Epithelial cell of proximal tubule (primary cell): ENCODE data around the gene MEF2A. TPM values are rescaled to one million over a fixed set of nuclear protein-coding genes. Genes with fewer than 3 reads are reported as not detected.

Source experiments
- DNase-seq: peaks from one replicate; pipeline ENCODE4 v3.0.0-alpha.2; 2011; ENCODE audit warnings: low read depth
- H3K4me3 ChIP-seq: 2 replicates; pipeline ENCODE4 v1.5.1; 2011; ENCODE audit warnings: low read depth, mild to moderate bottlenecking, low read length
- total RNA-seq: library from RNA; depleted of rRNA; stranded (reverse); fragments of >200 nt; gene quantifications from 2 replicates; pipeline ENCODE4 v1.2.3, GENCODE V29; 2015
- TF ChIP-seq, protein P1 (sequence below): conservative IDR thresholded peaks from 2 replicates; pipeline ENCODE4 v1.5.1; 2012; ENCODE audit warnings: low read depth, mild to moderate bottlenecking, low read length

The MEF2A gene
- total RNA-seq, 1 donor from 2014 or later: 30.2 TPM

DNA sequence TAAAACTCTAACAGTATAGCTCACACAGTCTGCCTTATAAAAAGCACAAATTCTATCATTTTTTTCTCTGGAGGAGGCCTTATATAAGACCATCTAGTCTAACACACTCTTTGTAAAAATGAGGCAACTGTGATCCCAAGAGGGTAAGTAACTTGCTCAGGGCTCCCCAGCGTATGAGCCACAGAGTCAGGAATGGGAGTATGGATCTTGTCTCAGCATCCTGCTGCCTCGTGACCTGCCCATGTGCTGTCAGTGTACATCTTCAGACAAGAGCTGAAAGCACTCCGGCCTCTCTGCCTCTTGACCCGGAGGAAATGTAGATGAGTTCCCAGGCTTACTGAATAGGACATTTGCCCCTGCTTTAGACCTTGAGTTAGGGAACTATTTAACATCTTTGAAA, 28.4 kb upstream of the MEF2A start:
- TF ChIP-seq, protein P1, sequence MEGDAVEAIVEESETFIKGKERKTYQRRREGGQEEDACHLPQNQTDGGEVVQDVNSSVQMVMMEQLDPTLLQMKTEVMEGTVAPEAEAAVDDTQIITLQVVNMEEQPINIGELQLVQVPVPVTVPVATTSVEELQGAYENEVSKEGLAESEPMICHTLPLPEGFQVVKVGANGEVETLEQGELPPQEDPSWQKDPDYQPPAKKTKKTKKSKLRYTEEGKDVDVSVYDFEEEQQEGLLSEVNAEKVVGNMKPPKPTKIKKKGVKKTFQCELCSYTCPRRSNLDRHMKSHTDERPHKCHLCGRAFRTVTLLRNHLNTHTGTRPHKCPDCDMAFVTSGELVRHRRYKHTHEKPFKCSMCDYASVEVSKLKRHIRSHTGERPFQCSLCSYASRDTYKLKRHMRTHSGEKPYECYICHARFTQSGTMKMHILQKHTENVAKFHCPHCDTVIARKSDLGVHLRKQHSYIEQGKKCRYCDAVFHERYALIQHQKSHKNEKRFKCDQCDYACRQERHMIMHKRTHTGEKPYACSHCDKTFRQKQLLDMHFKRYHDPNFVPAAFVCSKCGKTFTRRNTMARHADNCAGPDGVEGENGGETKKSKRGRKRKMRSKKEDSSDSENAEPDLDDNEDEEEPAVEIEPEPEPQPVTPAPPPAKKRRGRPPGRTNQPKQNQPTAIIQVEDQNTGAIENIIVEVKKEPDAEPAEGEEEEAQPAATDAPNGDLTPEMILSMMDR: no peak
- no peak overlapping the region for H3K4me3 ChIP-seq
- DNase-seq: no peak

DNA sequence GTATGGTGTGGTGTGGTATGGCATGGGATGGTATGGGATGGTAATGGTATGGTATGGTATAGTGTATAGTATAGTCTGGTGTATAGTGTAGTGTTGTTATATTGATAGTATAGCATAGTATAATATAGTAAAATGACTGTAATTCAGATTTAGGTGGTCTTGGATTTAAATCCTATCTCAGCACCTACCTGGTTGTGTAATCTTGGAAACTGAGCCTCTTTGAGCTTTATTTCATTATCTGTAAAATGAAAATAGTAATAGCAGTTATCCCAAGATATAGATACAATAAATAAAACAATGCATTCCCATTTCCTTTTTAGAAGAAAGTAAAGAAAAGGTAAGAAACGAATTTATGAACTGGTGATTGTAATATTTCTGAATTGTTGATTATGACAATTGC, 27.5 kb upstream of the MEF2A start:
- H3K4me3 ChIP-seq: no peak overlapping the region
- TF ChIP-seq, protein P1: no peak
- DNase-seq: no peak

DNA sequence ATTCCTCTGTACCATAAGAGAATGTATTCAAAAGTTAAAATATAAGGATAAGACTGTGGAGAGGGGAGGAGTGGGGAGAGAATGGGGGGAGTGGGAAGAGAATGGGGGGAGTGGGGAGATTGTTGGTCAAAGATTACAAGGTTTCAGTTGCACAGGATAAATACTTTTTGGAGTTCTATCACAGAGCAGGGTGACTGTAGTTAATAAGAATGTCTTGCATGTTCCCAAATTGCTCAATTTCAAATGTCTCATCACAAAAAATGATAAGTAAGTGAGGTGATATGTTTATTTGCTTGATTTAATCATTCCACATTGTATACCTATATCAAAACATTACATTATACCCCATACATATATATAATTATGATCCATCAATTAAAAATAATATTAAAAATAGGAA, 23.0 kb upstream of the MEF2A start:
- no peak overlapping the region for H3K4me3 ChIP-seq
- DNase-seq: no peak
- TF ChIP-seq, protein P1: no peak

DNA sequence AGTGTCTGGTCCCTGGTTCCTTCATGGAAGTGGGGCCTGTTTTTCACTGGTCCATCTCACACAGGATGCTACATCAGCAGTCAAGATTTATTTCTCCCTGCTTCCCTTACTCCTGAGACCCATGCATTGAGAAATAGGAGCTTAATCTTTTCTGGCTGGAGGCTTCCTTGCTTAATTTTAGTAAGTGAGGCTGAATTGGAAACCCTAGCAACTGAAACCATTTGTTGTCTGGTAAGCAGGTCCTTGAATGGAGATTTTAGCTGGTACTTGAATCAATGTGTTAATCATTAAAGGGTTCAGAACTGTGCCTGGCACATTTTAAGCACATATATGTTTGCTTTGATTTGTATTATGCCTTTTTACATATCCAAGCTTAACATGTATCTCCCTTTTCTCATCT, 20.2 kb upstream of the MEF2A start:
- no peak overlapping the region for H3K4me3 ChIP-seq
- DNase-seq: no peak
- TF ChIP-seq, protein P1: no peak

DNA sequence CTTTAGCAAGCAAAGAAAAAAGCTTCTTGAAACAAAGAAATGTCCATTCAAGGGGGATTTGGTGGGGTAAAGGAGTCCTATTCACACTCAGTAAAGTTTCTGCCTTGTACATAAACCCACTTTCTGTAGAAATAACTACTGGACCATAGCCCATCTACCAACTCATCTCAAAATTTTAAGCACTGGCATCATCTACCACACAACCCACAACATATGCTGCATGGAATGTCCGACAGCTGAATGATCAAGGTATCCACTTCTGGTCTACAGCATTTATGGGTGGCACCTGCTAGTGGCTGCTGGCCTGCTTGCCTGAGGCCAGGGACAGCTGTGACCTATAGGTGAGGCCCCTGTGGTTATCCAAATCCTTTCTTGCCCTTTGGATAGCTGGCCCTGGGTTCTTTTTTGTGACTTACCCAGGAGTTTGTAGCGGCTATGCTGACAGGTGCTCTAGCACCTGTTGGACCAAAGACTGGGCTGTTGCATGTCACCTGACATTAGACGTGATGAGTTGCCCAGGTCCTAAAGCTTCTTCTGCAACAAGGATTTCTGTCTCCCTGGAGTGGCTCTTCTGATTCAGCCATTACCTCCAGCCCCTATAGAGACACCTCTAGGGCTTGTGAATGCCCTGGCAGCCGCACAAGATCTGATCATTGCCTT, 19.2 kb upstream of the MEF2A start:
- no peak for DNase-seq
- H3K4me3 ChIP-seq: no peak overlapping the region
- TF ChIP-seq, protein P1: no peak

DNA sequence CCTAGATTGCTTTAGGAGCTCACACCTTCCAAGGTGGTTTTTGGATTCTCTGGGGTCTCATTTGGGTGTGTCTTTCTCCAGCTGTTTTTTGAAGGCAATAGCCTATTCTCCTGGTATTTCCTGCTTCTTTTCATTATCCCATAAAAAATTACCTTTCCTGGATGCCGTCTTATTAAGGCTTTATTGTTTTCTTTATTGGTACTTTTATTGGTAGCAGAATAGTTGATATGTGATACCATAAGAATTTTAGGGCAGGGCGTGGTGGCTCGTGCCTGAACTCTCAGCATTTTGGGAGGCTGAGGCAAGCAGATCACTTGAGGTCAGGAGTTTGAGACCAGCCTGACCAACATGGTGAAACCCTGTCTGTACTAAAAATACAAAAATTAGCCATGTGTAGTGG, 18.3 kb upstream of the MEF2A start:
- TF ChIP-seq, protein P1: no peak
- DNase-seq: no peak
- no peak overlapping the region for H3K4me3 ChIP-seq

DNA sequence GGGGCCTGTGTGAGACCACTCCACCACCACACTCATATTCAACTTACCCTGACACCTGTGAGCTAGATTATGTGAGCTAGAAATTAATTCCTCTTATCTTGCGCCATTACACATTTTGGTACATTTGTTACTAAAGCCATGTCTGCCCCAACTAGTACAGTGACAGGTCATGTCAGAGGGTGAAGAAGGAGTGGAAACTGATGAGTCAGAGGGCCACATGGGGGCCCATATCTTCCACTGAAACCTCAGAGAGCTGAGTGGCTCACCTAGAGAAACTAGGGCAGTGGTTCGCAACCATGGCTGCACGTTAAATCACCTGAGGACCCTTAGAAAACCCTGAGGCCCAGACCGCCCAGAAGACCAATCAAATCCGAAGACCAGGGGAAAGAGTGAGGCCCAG, 15.7 kb upstream of the MEF2A start:
- H3K4me3 ChIP-seq: no peak overlapping the region
- TF ChIP-seq, protein P1: no peak

More for the DNA sequence above, 15.7 kb upstream of the MEF2A start:
- DNase-seq: no peak
